Adrenal gland (tissue), 12 donors: ENCODE results near the gene ABAT. TPM values are rescaled to one million over a fixed set of nuclear protein-coding genes. Genes with fewer than 3 reads are reported as not detected.

Source experiments
- DNase-seq, 7 donors: peaks; one replicate each; pipeline ENCODE4 v3.0.0-alpha.2; 2019 to 2020
- H3K27ac ChIP-seq, 5 donors: fragments of 200-600 bp; sonication (generic) in 4 of 5; 1 replicate in 3 of 5; 2 replicates in 2 of 5; pipeline versions ENCODE4 v1.5.1 to v1.8.0; 2016 to 2020; ENCODE audit warnings: mild to moderate bottlenecking in 1 of 5
- H3K27me3 ChIP-seq: fragments of 200-600 bp; 2 replicates; pipeline ENCODE4 v1.8.0; 2021
- H3K36me3 ChIP-seq, 2 donors: fragments of 200-600 bp; replicated peaks in 1 of 2; 1 replicate in 1 of 2; 2 replicates in 1 of 2; pipeline versions ENCODE4 v1.5.1 to v1.8.0; 2018 to 2022
- H3K4me1 ChIP-seq, 2 donors: fragments of 200-600 bp; replicated peaks in 1 of 2; 1 replicate in 1 of 2; 2 replicates in 1 of 2; pipeline versions ENCODE4 v1.5.1 to v1.8.0; 2018 to 2021
- H3K4me3 ChIP-seq, 4 donors: fragments of 200-600 bp; sonication (generic) in 3 of 4; one replicate each; pipeline ENCODE4 v1.5.1; 2016 to 2018
- H3K9me3 ChIP-seq, 3 donors: fragments of 200-600 bp; sonication (generic) in 1 of 3; replicated peaks in 1 of 3; 1 replicate in 2 of 3; 2 replicates in 1 of 3; pipeline versions ENCODE4 v1.5.1 to v1.8.0; 2016 to 2021
- POLR2A ChIP-seq, 2 donors: fragments of 450-650 bp; IDR thresholded peaks; one replicate each; pipeline ENCODE4 v1.6.1; 2017; ENCODE audit warnings: antibody characterized with exemption in 2 of 2, mild to moderate bottlenecking in 2 of 2, moderate library complexity in 1 of 2
- WGBS, 4 donors: extraction: QIAGEN DNeasy Blood & Tissue Kit in 2 of 4; methylation state at CpG; one replicate each; pipeline versions ENCODE4 v1.1.5 to v1.1.7; 2013 to 2017; 5-methylcytosine and 5-hydroxymethylcytosine counted together
- intact Hi-C, 2 donors: fragments of 100-400 bp; cut with DNase I; formaldehyde crosslinking; loops; one replicate each; pipeline versions ENCODE4 v1.14.1 to v1.15.0; 2022 to 2023
- polyA plus RNA-seq, 3 donors: library from polyadenylated mRNA; stranded (reverse); fragments of 200-250 nt in 2 of 3; fragments of 350-450 nt in 1 of 3; fragmentation: Illumina TruSeq in 1 of 3; extraction: RNeasy Lipid Tissue Mini Kit (QIAGEN cat#74804) in 1 of 3; gene quantifications; one replicate each; pipeline ENCODE4 v1.2.3, GENCODE V29; 2013 to 2014
- total RNA-seq, 9 donors: library from RNA; depleted of rRNA in 4 of 9; stranded (reverse); fragments of >200 nt in 4 of 9; fragments of 120-200 nt in 1 of 9; fragmentation: NEBNext Ultra II Directional in 1 of 9; extraction: Animal tissue kit (Norgen Biotek cat#: 25700) in 1 of 9; gene quantifications; one replicate each; pipeline versions ENCODE4 v1.1.0 to v1.2.4, GENCODE V29; 2013 to 2023
- TF ChIP-seq, protein P1 (sequence below), 6 experiments: fragments of 450-650 bp in 4 of 6; fragments of 200-600 bp in 2 of 6; sonication (generic) in 1 of 6; IDR thresholded peaks; 1 replicate in 5 of 6; 2 replicates in 1 of 6; pipeline versions ENCODE4 v1.5.1 to v1.8.0; 2016 to 2021; ENCODE audit warnings: antibody characterized with exemption in 6 of 6, mild to moderate bottlenecking in 2 of 6, moderate library complexity in 1 of 6
- donor health status: healthy with polysubstance abuse.
- donor health status: Bipolar disorder and iron deficiency.
- donor health status: DM: yes; HTN: yes; CAD: no.
- donor health status: DM: no; HTN: no; CAD: no.
- donor health status: DM: no; HTN: no; CAD: no.
- donor health status: DM: yes; HTN: yes; CAD: no.

ABAT gene
- total and polyA plus RNA-seq, 12 donors, result 12.1 to 89.2 (median 28.5) TPM

DNA sequence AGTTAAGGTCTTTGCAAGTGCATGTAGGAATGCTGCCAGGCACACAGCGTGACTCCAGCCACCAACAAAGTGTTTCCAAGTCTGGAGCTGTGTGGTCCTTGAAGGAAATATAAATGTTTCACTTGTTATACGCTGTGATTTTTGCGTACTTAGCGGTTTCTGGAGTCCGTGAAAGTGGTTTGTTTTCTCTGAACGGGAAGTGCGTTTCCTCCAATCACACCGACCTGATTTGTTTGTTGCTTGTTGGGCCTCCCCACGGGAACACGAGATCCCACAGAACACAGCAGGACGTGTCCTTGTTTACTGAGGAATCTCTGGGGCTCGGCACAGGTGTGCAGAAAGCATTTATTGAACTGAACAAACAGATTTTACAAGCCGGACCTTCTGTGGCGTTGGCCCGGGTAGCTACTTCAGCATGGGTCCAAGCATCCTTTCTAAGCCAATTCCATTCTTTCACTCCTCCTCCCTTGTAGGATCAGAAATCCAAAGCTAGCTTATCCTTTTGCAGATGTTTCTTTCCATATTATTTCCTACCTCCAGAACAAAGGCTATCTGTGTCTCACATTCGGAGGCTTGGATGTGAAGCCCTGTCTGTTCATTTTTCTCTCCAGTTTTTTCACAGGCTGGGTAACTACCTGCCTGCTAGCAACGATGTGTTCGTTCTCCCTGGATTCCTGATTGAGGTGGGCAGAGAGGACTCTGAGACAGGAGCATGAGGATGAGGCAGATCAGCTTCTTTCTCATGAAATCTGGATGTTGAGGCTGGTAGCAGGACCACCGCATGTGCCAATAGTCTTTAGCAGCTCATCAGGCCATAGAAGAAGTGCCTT, 44.6 kb downstream of the ABAT start:
- intact Hi-C loops, result no loop called here
- WGBS, 4 donors, result 50 to 62% (median 60%) methylated on average over 19 of the region's 19 CpGs
- Histone ChIP-seq H3K9me3 (peaks cover 0 to 3% (median 0%) of the 10 kb centered on the region in 3 donors), H3K27me3 (no peaks in the 10 kb centered on the region), H3K36me3 (no peaks in the 10 kb centered on the region), H3K4me3 (no peak overlapping the region), H3K27ac (no peak overlapping the region), H3K4me1 (peaks cover 0 to 16% of the 10 kb centered on the region in 2 donors)
- no peak for DNase-seq
- no peak for TF ChIP-seq POLR2A (IDR thresholded peaks at IDR 0.05)
- TF ChIP-seq, protein P1, sequence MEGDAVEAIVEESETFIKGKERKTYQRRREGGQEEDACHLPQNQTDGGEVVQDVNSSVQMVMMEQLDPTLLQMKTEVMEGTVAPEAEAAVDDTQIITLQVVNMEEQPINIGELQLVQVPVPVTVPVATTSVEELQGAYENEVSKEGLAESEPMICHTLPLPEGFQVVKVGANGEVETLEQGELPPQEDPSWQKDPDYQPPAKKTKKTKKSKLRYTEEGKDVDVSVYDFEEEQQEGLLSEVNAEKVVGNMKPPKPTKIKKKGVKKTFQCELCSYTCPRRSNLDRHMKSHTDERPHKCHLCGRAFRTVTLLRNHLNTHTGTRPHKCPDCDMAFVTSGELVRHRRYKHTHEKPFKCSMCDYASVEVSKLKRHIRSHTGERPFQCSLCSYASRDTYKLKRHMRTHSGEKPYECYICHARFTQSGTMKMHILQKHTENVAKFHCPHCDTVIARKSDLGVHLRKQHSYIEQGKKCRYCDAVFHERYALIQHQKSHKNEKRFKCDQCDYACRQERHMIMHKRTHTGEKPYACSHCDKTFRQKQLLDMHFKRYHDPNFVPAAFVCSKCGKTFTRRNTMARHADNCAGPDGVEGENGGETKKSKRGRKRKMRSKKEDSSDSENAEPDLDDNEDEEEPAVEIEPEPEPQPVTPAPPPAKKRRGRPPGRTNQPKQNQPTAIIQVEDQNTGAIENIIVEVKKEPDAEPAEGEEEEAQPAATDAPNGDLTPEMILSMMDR (IDR thresholded peaks at IDR 0.05), result no peak

DNA sequence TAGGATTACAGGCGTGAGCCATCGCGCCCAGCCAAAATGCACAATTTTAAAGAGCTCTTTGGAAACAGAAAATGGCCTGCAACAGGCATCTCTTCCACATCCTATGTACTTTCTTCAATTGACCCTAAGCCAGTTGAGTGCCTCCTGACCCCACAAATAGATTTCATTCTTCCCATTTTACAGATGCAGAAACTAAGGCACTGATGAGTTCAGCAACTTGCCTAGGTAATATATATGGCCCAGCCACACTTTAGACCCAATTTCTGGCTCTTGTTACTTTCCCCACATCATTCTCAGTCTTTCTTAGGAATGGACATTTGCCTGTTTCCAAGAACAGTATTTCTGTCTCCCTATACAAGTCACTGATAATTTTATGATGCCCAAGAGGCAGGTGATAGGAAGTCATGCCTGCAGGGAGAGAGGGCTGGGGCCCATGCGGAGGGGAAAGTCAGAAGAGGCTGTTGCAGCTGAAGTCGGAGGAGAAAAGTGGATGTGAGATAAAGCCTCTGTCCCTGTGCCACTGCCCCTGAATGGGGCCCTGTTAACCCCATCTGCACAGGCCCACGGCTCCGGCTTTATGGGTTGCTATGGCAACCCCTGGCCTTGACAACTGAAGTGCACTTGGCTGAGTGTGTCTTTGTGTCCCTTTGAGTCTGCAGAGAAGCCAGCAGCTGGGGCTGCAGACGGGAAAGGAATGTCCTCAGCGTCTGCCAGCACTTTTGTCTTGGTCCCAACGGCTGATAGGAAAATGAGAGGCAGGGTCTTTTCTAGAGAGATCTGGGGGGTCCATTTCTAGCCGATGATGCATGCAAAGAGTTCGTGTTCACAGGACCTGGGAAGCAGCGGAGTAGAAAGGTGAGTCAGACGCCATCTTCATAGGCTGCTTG, 45.9 kb downstream of the ABAT start:
- TF ChIP-seq POLR2A (IDR thresholded peaks at IDR 0.05), result no peak
- TF ChIP-seq, protein P1 (IDR thresholded peaks at IDR 0.05), result no peak
- 35 to 46% (median 41%) methylated on average over 10 to 14 of the region's 14 CpGs for WGBS, 4 donors
- H3K36me3 ChIP-seq, result no peaks in the 10 kb centered on the region

DNA sequence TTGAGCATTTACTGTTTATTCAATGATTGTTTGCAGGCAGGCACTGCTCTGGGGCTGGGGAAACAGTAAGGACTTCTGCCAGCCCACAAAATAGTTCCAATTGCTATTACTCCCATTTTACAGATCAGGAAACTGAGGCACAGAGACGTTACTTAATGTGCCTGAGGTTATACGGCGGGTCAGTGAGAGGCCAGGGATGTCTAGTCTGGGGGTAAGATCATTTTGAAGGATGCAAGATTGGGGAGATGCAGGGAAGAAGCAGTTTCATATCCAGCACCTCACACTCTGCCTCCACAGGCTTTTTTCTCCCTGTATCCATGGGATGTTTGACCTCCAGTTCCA, 46.5 kb downstream of the ABAT start:
- intact Hi-C loops, result no loop called here
- Histone ChIP-seq H3K9me3 (peaks cover 0 to 3% (median 0%) of the 10 kb centered on the region in 3 donors), H3K4me3 (no peak overlapping the region), H3K27ac (peak overlapping the region in 1 of 5 donors; percentile 42), H3K27me3 (no peaks in the 10 kb centered on the region), H3K36me3 (no peaks in the 10 kb centered on the region), H3K4me1 (peaks cover 0 to 16% of the 10 kb centered on the region in 2 donors)
- 61 to 70% (median 65%) methylated on average over 3 of the region's 3 CpGs for WGBS, 4 donors
- TF ChIP-seq POLR2A (IDR thresholded peaks at IDR 0.05), result no peak
- TF ChIP-seq, protein P1 (IDR thresholded peaks at IDR 0.05), result no peak
- DNase-seq, result no peak

More for the DNA sequence above, 45.9 kb downstream of the ABAT start:
- intact Hi-C loops, result no loop called here
- Histone ChIP-seq H3K4me3 (no peak overlapping the region), H3K9me3 (peaks cover 0 to 3% (median 0%) of the 10 kb centered on the region in 3 donors), H3K4me1 (peaks cover 0 to 16% of the 10 kb centered on the region in 2 donors), H3K27me3 (no peaks in the 10 kb centered on the region), H3K27ac (peak overlapping the region in 1 of 5 donors; percentile 42)
- DNase-seq, result peak; percentile 22 to 83 (median 51)
